Neural cell (in vitro differentiated cells): ENCODE data around the gene LOXHD1. TPM values are rescaled to one million over a fixed set of nuclear protein-coding genes. Genes with fewer than 3 reads are reported as not detected.

Experiments used
- H2AFZ ChIP-seq: fragments of 200-600, 300-800 bp; sonication (generic), shearing (Covaris generic); 2 replicates; pipeline ENCODE4 v1.6.0; 2014; ENCODE audit warnings: low read depth, mild to moderate bottlenecking, antibody characterized with exemption, low read length, moderate library complexity
- H3F3A ChIP-seq: fragments of 200-600 bp; shearing (Covaris generic); 2 replicates; pipeline ENCODE4 v1.6.1; 2016; ENCODE audit warnings: mild to moderate bottlenecking, moderate library complexity, mixed read lengths, antibody characterized with exemption, low read length; ENCODE audit not compliant: insufficient read depth, poor library complexity, severe bottlenecking
- H3K27ac ChIP-seq: fragments of 200-600, 300-800 bp; sonication (generic), shearing (Covaris generic); 2 replicates; pipeline ENCODE4 v1.5.1; 2014; ENCODE audit warnings: mild to moderate bottlenecking, low read length, moderate library complexity
- H3K27me3 ChIP-seq: fragments of 300-800, 200-600 bp; sonication (generic), shearing (Covaris generic); 2 replicates; pipeline ENCODE4 v1.6.0; 2014; ENCODE audit warnings: mild to moderate bottlenecking, low read depth, low read length, moderate library complexity; ENCODE audit not compliant: insufficient read depth
- H3K36me3 ChIP-seq: fragments of 300-800, 200-600 bp; sonication (generic), shearing (Covaris generic); 2 replicates; pipeline ENCODE4 v1.5.1; 2014; ENCODE audit warnings: mild to moderate bottlenecking, antibody characterized with exemption, low read length, moderate library complexity; ENCODE audit not compliant: insufficient read depth
- H3K4me2 ChIP-seq: fragments of 300-800, 200-600 bp; sonication (generic), shearing (Covaris generic); 2 replicates; pipeline ENCODE4 v1.6.0; 2014; ENCODE audit warnings: mild to moderate bottlenecking, low read length
- H3K4me3 ChIP-seq: fragments of 300-800, 200-600 bp; sonication (generic), shearing (Covaris generic); 2 replicates; pipeline ENCODE4 v1.5.1; 2014; ENCODE audit warnings: mild to moderate bottlenecking, low read length, moderate library complexity
- H3K79me2 ChIP-seq: fragments of 200-600 bp; shearing (Covaris generic); replicated peaks from 2 replicates; pipeline ENCODE4 v1.6.0; 2014; ENCODE audit warnings: mild to moderate bottlenecking, low read length, moderate library complexity; ENCODE audit not compliant: insufficient read depth
- H3K9ac ChIP-seq: fragments of 300-800, 200-600 bp; sonication (generic), shearing (Covaris generic); 2 replicates; pipeline ENCODE4 v1.6.1; 2016; ENCODE audit warnings: mild to moderate bottlenecking, low read length, mixed read lengths
- H3K9me2 ChIP-seq: fragments of 200-600 bp; shearing (Covaris generic); 2 replicates; pipeline ENCODE4 v1.6.1; 2016; ENCODE audit warnings: mild to moderate bottlenecking, low read length, mixed read lengths; ENCODE audit not compliant: insufficient read depth
- H3K9me3 ChIP-seq: fragments of 200-600, 300-800 bp; sonication (generic), shearing (Covaris generic); 2 replicates; pipeline ENCODE4 v1.6.1; 2016; ENCODE audit warnings: mild to moderate bottlenecking, mixed run types, low read length, moderate library complexity, mixed read lengths
- H4K20me1 ChIP-seq: fragments of 200-600 bp; shearing (Covaris generic); 2 replicates; pipeline ENCODE4 v1.6.1; 2016; ENCODE audit warnings: mild to moderate bottlenecking, mixed run types; ENCODE audit not compliant: insufficient read depth
- EP300 ChIP-seq: fragments of 450-650 bp; conservative IDR thresholded peaks from 2 replicates; pipeline ENCODE4 v1.6.1; 2014; ENCODE audit warnings: antibody characterized with exemption, mild to moderate bottlenecking, moderate library complexity; ENCODE audit not compliant: poor library complexity, severe bottlenecking
- MXI1 ChIP-seq: fragments of 450-650 bp; conservative IDR thresholded peaks from 2 replicates; pipeline ENCODE4 v1.6.1; 2014; ENCODE audit warnings: antibody characterized with exemption, mild to moderate bottlenecking; ENCODE audit not compliant: poor library complexity, severe bottlenecking
- POLR2AphosphoS5 ChIP-seq: IDR thresholded peaks from 2 replicates; pipeline ENCODE4 v1.6.1; 2012
- RAD21 ChIP-seq: fragments of 450-650 bp; conservative IDR thresholded peaks from 2 replicates; pipeline ENCODE4 v1.6.1; 2014; ENCODE audit warnings: antibody characterized with exemption, mild to moderate bottlenecking, moderate library complexity
- SMC3 ChIP-seq: fragments of 450-650 bp; conservative IDR thresholded peaks from 2 replicates; pipeline ENCODE4 v1.6.1; 2014; ENCODE audit warnings: antibody characterized with exemption, mild to moderate bottlenecking, moderate library complexity; ENCODE audit not compliant: poor library complexity
- TAF1 ChIP-seq: IDR thresholded peaks from 2 replicates; pipeline ENCODE4 v1.6.1; 2012; ENCODE audit warnings: low read depth
- polyA plus RNA-seq: library from polyadenylated mRNA; depleted of rRNA; stranded (reverse); fragments of >200 nt; gene quantifications from 2 replicates; pipeline ENCODE4 v1.2.3, GENCODE V29; 2014
- TF ChIP-seq, protein P1 (sequence below): fragments of 450-650 bp; IDR thresholded peaks from 2 replicates; pipeline ENCODE4 v1.5.1; 2014; ENCODE audit warnings: antibody characterized with exemption, mild to moderate bottlenecking, moderate library complexity; ENCODE audit not compliant: poor library complexity, severe bottlenecking
- TF ChIP-seq, protein P2 (sequence below): IDR thresholded peaks from 2 replicates; pipeline ENCODE4 v1.6.1; 2012; ENCODE audit warnings: borderline replicate concordance

The LOXHD1 gene
- polyA plus RNA-seq, 1 donor from 2014 or later: not detected

DNA sequence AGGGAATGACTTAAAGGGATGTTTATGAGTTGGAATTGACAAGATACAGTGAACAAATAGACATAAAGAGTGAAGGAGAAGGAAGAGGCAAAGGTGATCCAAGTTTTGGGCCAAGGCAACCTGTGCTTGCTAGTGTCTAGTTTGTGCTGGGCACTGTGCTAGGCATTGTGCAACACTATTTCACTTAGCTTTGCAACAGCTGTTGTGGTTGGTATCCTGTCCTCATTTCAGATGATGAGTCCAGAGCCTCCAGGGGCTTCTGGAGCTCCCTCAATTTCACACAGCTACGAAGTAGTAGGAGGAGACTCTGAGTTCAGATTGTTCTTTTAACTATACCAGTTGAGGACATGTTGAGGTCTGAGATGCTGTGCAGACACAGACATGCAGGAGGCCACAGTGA is 18.1 kb upstream of the LOXHD1 start:
- no peaks in the 10 kb centered on the region for H3K36me3 ChIP-seq
- TF ChIP-seq EP300 (no peak), MXI1 (no peak), SMC3 (no peak), TAF1 (no peak)
- TF ChIP-seq, protein P1, sequence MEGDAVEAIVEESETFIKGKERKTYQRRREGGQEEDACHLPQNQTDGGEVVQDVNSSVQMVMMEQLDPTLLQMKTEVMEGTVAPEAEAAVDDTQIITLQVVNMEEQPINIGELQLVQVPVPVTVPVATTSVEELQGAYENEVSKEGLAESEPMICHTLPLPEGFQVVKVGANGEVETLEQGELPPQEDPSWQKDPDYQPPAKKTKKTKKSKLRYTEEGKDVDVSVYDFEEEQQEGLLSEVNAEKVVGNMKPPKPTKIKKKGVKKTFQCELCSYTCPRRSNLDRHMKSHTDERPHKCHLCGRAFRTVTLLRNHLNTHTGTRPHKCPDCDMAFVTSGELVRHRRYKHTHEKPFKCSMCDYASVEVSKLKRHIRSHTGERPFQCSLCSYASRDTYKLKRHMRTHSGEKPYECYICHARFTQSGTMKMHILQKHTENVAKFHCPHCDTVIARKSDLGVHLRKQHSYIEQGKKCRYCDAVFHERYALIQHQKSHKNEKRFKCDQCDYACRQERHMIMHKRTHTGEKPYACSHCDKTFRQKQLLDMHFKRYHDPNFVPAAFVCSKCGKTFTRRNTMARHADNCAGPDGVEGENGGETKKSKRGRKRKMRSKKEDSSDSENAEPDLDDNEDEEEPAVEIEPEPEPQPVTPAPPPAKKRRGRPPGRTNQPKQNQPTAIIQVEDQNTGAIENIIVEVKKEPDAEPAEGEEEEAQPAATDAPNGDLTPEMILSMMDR: no peak
- no peak overlapping the region for H3K4me2 ChIP-seq
- no peaks in the 10 kb centered on the region for H3K9me3 ChIP-seq
- H3K27me3 ChIP-seq: no peaks in the 10 kb centered on the region
- no peak overlapping the region for H3K9ac ChIP-seq
- H2AFZ ChIP-seq: no peak overlapping the region
- H3K27ac ChIP-seq: no peak overlapping the region
- H3K4me3 ChIP-seq: no peak overlapping the region
- no peaks in the 10 kb centered on the region for H3K9me2 ChIP-seq
- H4K20me1 ChIP-seq: no peaks in the 10 kb centered on the region
- no peaks in the 10 kb centered on the region for H3K79me2 ChIP-seq
- no peaks in the 10 kb centered on the region for H3F3A ChIP-seq

GRCh38 chr18:46672062-46672970 is 15.3 kb upstream of the LOXHD1 start:
- no peaks in the 10 kb centered on the region for H3F3A ChIP-seq
- no peak for TF ChIP-seq RAD21
- TF ChIP-seq, protein P2, sequence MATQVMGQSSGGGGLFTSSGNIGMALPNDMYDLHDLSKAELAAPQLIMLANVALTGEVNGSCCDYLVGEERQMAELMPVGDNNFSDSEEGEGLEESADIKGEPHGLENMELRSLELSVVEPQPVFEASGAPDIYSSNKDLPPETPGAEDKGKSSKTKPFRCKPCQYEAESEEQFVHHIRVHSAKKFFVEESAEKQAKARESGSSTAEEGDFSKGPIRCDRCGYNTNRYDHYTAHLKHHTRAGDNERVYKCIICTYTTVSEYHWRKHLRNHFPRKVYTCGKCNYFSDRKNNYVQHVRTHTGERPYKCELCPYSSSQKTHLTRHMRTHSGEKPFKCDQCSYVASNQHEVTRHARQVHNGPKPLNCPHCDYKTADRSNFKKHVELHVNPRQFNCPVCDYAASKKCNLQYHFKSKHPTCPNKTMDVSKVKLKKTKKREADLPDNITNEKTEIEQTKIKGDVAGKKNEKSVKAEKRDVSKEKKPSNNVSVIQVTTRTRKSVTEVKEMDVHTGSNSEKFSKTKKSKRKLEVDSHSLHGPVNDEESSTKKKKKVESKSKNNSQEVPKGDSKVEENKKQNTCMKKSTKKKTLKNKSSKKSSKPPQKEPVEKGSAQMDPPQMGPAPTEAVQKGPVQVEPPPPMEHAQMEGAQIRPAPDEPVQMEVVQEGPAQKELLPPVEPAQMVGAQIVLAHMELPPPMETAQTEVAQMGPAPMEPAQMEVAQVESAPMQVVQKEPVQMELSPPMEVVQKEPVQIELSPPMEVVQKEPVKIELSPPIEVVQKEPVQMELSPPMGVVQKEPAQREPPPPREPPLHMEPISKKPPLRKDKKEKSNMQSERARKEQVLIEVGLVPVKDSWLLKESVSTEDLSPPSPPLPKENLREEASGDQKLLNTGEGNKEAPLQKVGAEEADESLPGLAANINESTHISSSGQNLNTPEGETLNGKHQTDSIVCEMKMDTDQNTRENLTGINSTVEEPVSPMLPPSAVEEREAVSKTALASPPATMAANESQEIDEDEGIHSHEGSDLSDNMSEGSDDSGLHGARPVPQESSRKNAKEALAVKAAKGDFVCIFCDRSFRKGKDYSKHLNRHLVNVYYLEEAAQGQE: no peak
- TF ChIP-seq POLR2AphosphoS5: no peak
- TF ChIP-seq EP300: no peak
- TF ChIP-seq, protein P1: no peak
- no peak for TF ChIP-seq TAF1
- TF ChIP-seq MXI1: no peak
- H4K20me1 ChIP-seq: no peaks in the 10 kb centered on the region

More at GRCh38 chr18:46672062-46672970, 15.3 kb upstream of the LOXHD1 start:
- Histone ChIP-seq H2AFZ (no peak overlapping the region), H3K27me3 (no peaks in the 10 kb centered on the region), H3K4me2 (no peak overlapping the region), H3K9me2 (no peaks in the 10 kb centered on the region), H3K4me3 (no peak overlapping the region), H3K9ac (no peak overlapping the region), H3K36me3 (no peaks in the 10 kb centered on the region), H3K79me2 (no peaks in the 10 kb centered on the region), H3K9me3 (no peaks in the 10 kb centered on the region), H3K27ac (no peak overlapping the region)
